Hepatocyte (in vitro differentiated cells): Measurements from ENCODE around the gene FRY. TPM values are rescaled to one million over a fixed set of nuclear protein-coding genes. Genes with fewer than 3 reads are reported as not detected.

Experiments used
- DNase-seq: peaks from one replicate; pipeline ENCODE4 v3.0.0-alpha.2; 2016; ENCODE audit warnings: low spot score
- H2AFZ ChIP-seq: fragments of 200-600 bp; sonication (generic); 2 replicates; pipeline ENCODE4 v1.6.0; 2016; ENCODE audit warnings: antibody characterized with exemption, mild to moderate bottlenecking
- H3K27ac ChIP-seq: fragments of 200-600 bp; sonication (generic); 2 replicates; pipeline ENCODE4 v1.5.1; 2016; ENCODE audit warnings: mild to moderate bottlenecking
- H3K27me3 ChIP-seq: fragments of 200-600 bp; sonication (generic); 2 replicates; pipeline ENCODE4 v1.6.1; 2016
- H3K36me3 ChIP-seq: fragments of 200-600 bp; sonication (generic); replicated peaks from 2 replicates; pipeline ENCODE4 v1.5.1; 2016; ENCODE audit warnings: low read depth; ENCODE audit not compliant: insufficient read depth
- H3K4me1 ChIP-seq: fragments of 200-600 bp; sonication (generic); 2 replicates; pipeline ENCODE4 v1.5.1; 2016; ENCODE audit warnings: mild to moderate bottlenecking, moderate library complexity; ENCODE audit not compliant: insufficient read depth
- H3K4me2 ChIP-seq: fragments of 200-600 bp; sonication (generic); 2 replicates; pipeline ENCODE4 v1.6.0; 2016
- H3K4me3 ChIP-seq: fragments of 200-600 bp; sonication (generic); 2 replicates; pipeline ENCODE4 v1.5.1; 2016; ENCODE audit warnings: mild to moderate bottlenecking
- H3K79me2 ChIP-seq: fragments of 200-600 bp; sonication (generic); 2 replicates; pipeline ENCODE4 v1.6.0; 2017; ENCODE audit warnings: mild to moderate bottlenecking
- H3K9me2 ChIP-seq: fragments of 200-600 bp; sonication (generic); replicated peaks from 2 replicates; pipeline ENCODE4 v1.6.0; 2017; ENCODE audit warnings: mild to moderate bottlenecking; ENCODE audit not compliant: insufficient read depth
- H3K9me3 ChIP-seq: fragments of 200-600 bp; sonication (generic); 2 replicates; pipeline ENCODE4 v1.5.1; 2016; ENCODE audit warnings: low read depth, mild to moderate bottlenecking
- H4K20me1 ChIP-seq: fragments of 200-600 bp; sonication (generic); 2 replicates; pipeline ENCODE4 v1.6.0; 2016; ENCODE audit warnings: mild to moderate bottlenecking; ENCODE audit not compliant: insufficient read depth, poor library complexity, severe bottlenecking
- EZH2 ChIP-seq: fragments of 200-600 bp; sonication (generic); IDR thresholded peaks from 2 replicates; pipeline ENCODE4 v1.6.1; 2016; ENCODE audit warnings: antibody characterized with exemption, mild to moderate bottlenecking, borderline replicate concordance
- EZH2phosphoT487 ChIP-seq: fragments of 200-600 bp; sonication (generic); IDR thresholded peaks from one replicate; pipeline ENCODE4 v1.6.1; 2018; ENCODE audit warnings: antibody characterized with exemption, mild to moderate bottlenecking, low read depth, moderate library complexity; ENCODE audit not compliant: unreplicated experiment, severe bottlenecking
- WGBS: methylation state at CpG from one replicate; pipeline ENCODE4 v1.1.6; 2016; ENCODE audit warnings: low lambda C conversion rate; ENCODE audit errors: missing lambda C conversion rate; 5-methylcytosine and 5-hydroxymethylcytosine counted together
- polyA plus RNA-seq: library from polyadenylated mRNA; unstranded; fragments of >200 nt; fragmentation: Nextera tagmentation; extraction: Ambion mirVana; gene quantifications from 2 replicates; pipeline ENCODE4 v1.2.1, GENCODE V29; 2016
- total RNA-seq: library from RNA; depleted of rRNA; stranded (reverse); fragments of >200 nt; gene quantifications from 2 replicates; pipeline ENCODE4 v1.2.3, GENCODE V29; 2014
- TF ChIP-seq, protein P1 (sequence below): fragments of 200-600 bp; sonication (generic); IDR thresholded peaks from 2 replicates; pipeline ENCODE4 v1.5.1; 2016; ENCODE audit warnings: antibody characterized with exemption, mild to moderate bottlenecking; ENCODE audit not compliant: poor library complexity

Gene FRY
- total and polyA plus RNA-seq, 2 experiments from 2014 or later = 2.4 to 3.7 TPM

DNA sequence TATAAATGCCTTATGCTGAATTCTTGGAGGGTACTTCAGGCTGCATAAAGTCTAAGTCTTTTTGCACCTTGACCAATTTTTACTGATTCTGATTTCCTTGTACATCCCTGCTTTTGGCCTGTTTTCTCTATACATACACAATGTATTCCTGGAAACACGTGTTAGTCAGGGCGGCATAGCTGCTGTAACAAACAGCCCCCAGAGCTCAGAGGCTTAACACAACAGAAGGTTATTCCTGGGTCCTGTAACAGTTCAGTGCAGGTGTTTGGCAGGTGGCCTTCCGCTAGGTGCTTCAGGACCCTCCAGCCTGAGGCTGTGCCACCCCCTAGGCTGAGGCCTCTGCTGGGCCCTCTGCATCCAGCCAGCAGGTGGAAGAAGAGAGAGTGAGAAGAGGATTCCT is 200.7 kb downstream of the FRY start:
- Histone ChIP-seq H3K9me2 (no peaks in the 10 kb centered on the region), H3K27me3 (no peaks in the 10 kb centered on the region), H3K9me3 (no peaks in the 10 kb centered on the region), H3K4me2 (no peak overlapping the region), H4K20me1 (no peaks in the 10 kb centered on the region), H2AFZ (no peak overlapping the region), H3K4me3 (no peak overlapping the region), H3K79me2 (no peaks in the 10 kb centered on the region), H3K36me3 (no peaks in the 10 kb centered on the region), H3K4me1 (no peaks in the 10 kb centered on the region), H3K27ac (no peak overlapping the region)
- DNase-seq = no peak
- no peak for TF ChIP-seq EZH2phosphoT487
- 96% methylated on average over 3 of the region's 3 CpGs for WGBS

GRCh38 chr13:32233062-32233461 is 201.5 kb downstream of the FRY start:
- Histone ChIP-seq H3K27ac (no peak overlapping the region), H3K27me3 (no peaks in the 10 kb centered on the region), H2AFZ (no peak overlapping the region), H3K9me3 (no peaks in the 10 kb centered on the region), H3K4me1 (no peaks in the 10 kb centered on the region), H3K4me3 (no peak overlapping the region), H3K79me2 (no peaks in the 10 kb centered on the region), H3K36me3 (no peaks in the 10 kb centered on the region), H4K20me1 (no peaks in the 10 kb centered on the region), H3K9me2 (no peaks in the 10 kb centered on the region), H3K4me2 (no peak overlapping the region)
- TF ChIP-seq, protein P1, sequence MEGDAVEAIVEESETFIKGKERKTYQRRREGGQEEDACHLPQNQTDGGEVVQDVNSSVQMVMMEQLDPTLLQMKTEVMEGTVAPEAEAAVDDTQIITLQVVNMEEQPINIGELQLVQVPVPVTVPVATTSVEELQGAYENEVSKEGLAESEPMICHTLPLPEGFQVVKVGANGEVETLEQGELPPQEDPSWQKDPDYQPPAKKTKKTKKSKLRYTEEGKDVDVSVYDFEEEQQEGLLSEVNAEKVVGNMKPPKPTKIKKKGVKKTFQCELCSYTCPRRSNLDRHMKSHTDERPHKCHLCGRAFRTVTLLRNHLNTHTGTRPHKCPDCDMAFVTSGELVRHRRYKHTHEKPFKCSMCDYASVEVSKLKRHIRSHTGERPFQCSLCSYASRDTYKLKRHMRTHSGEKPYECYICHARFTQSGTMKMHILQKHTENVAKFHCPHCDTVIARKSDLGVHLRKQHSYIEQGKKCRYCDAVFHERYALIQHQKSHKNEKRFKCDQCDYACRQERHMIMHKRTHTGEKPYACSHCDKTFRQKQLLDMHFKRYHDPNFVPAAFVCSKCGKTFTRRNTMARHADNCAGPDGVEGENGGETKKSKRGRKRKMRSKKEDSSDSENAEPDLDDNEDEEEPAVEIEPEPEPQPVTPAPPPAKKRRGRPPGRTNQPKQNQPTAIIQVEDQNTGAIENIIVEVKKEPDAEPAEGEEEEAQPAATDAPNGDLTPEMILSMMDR = no peak
- TF ChIP-seq EZH2 (no peak), EZH2phosphoT487 (no peak)
- 85% methylated on average over 2 of the region's 2 CpGs for WGBS
- no peak for DNase-seq

DNA sequence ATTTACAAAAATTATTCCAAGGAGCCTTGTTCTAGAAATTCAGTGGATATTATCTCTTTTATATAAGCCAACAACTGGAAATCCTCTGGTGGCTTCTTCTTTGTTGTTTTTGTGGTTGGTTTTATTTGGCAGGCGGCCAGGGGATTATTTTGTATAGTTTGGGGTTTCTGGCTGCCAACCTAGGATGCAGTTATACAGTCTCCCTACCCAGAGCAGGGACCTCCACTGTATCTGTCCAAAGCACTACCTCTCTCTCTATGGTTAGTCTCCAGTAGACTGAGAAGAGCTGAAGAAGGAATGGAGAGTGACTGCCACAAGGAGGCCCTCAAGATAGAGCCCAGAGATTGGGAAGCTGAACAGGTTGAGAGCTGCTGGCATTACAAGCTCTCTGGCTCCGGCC is 203.3 kb downstream of the FRY start:
- TF ChIP-seq EZH2 (no peak), EZH2phosphoT487 (no peak)
- TF ChIP-seq, protein P1 = no peak
- Histone ChIP-seq H3K79me2 (no peaks in the 10 kb centered on the region), H3K36me3 (no peaks in the 10 kb centered on the region)

DNA sequence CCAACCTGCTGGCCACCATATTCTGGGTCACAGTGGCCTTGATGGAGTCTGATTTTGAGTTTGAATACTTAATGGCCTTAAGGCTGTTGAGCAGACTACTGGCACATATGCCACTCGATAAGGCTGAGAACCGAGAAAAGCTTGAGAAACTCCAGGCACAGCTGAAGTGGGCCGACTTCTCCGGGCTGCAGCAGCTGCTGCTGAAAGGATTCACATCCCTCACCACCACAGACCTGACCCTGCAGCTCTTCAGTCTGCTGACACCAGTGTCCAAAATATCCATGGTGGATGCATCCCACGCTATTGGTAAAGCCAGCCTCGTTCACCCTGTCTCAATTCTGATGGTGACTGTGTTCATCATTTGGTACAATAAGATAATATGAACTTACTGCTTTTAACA is 206.1 kb downstream of the FRY start:
- TF ChIP-seq, protein P1 = no peak
- TF ChIP-seq EZH2 (no peak), EZH2phosphoT487 (no peak)
- Histone ChIP-seq H3K4me1 (no peaks in the 10 kb centered on the region), H3K9me3 (no peaks in the 10 kb centered on the region), H3K27ac (no peak overlapping the region), H3K4me2 (no peak overlapping the region), H3K36me3 (no peaks in the 10 kb centered on the region), H2AFZ (no peak overlapping the region), H4K20me1 (no peaks in the 10 kb centered on the region), H3K4me3 (no peak overlapping the region), H3K79me2 (no peaks in the 10 kb centered on the region), H3K27me3 (no peaks in the 10 kb centered on the region), H3K9me2 (no peaks in the 10 kb centered on the region)
- DNase-seq = no peak
- 90% methylated on average over 6 of the region's 6 CpGs for WGBS

More for the DNA sequence above, 203.3 kb downstream of the FRY start:
- no peaks in the 10 kb centered on the region for H3K9me2 ChIP-seq
- H2AFZ ChIP-seq = no peak overlapping the region
- H3K9me3 ChIP-seq = no peaks in the 10 kb centered on the region
- WGBS = 88% methylated on average over 2 of the region's 2 CpGs
- no peaks in the 10 kb centered on the region for H3K27me3 ChIP-seq
- H3K4me1 ChIP-seq = no peaks in the 10 kb centered on the region
- H3K27ac ChIP-seq = no peak overlapping the region
- DNase-seq = no peak
- H3K4me3 ChIP-seq = no peak overlapping the region
- H4K20me1 ChIP-seq = no peaks in the 10 kb centered on the region
- H3K4me2 ChIP-seq = no peak overlapping the region
